ENCODE data around the gene WDR81.
"Not testable (repeated sequence)": the region's sequence is repeated elsewhere in the genome, so short reads cannot be mapped to it uniquely, and the experiment has no call there.

Gene WDR81

GRCh38 chr17:1724351-1724868 is at the start of gene WDR81:
Gene WDR81 (plus strand): TSS chr17:1724704. CDS start chr17:1724960, 256 bp downstream.
- peak; percentile 81 to 84 for DNase-seq

GRCh38 chr17:1676401-1676800 is 48.1 kb upstream of the WDR81 start:
- DNase-seq = no peak

- DNase-seq = no peak
Observed at GRCh38 chr17:1683459-1683858, 41.0 kb upstream of the WDR81 start.

GRCh38 chr17:1684378-1685189 is 39.9 kb upstream of the WDR81 start, which contains the start of gene PRPF8:
Gene PRPF8 (minus strand): TSS chr17:1684867. CDS start chr17:1684571, 296 bp downstream.
- DNase-seq = peak; percentile 98

- DNase-seq = no peak
Observed at GRCh38 chr17:1686086-1686485, 38.4 kb upstream of the WDR81 start.

GRCh38 chr17:1688405-1688804 is 36.1 kb upstream of the WDR81 start:
- DNase-seq = not testable (repeated sequence)

- no peak for DNase-seq
Observed at GRCh38 chr17:1690544-1691221, 33.8 kb upstream of the WDR81 start.

- no peak for DNase-seq
Observed at GRCh38 chr17:1693339-1693738, 31.2 kb upstream of the WDR81 start.

GRCh38 chr17:1695365-1695764 is 29.1 kb upstream of the WDR81 start:
- DNase-seq = no peak

- DNase-seq = no peak
Observed at GRCh38 chr17:1697681-1698080, 26.8 kb upstream of the WDR81 start.

GRCh38 chr17:1699891-1700290 is 24.6 kb upstream of the WDR81 start:
- not testable (repeated sequence) for DNase-seq

- DNase-seq = no peak
Observed at GRCh38 chr17:1703063-1703462, 21.4 kb upstream of the WDR81 start.

- no peak for DNase-seq
Observed at GRCh38 chr17:1705004-1705403, 19.5 kb upstream of the WDR81 start.

GRCh38 chr17:1707107-1707506 is 17.4 kb upstream of the WDR81 start:
- DNase-seq = no peak

GRCh38 chr17:1708791-1709346 is 15.6 kb upstream of the WDR81 start:
- not testable (repeated sequence) for DNase-seq

GRCh38 chr17:1709403-1709951 is 15.0 kb upstream of the WDR81 start:
- DNase-seq = no peak

- no peak for DNase-seq
Observed at GRCh38 chr17:1709971-1710806, 14.3 kb upstream of the WDR81 start, which contains the start of gene TLCD2. Gene TLCD2 (minus strand): TSS chr17:1710377. CDS start chr17:1710242, 135 bp downstream.

GRCh38 chr17:1710807-1711553 is 13.5 kb upstream of the WDR81 start:
- DNase-seq = no peak

GRCh38 chr17:1711804-1712203 is 12.7 kb upstream of the WDR81 start:
- DNase-seq = no peak

GRCh38 chr17:1712271-1712670 is 12.2 kb upstream of the WDR81 start:
- DNase-seq = no peak

- DNase-seq = no peak
Observed at GRCh38 chr17:1713160-1713877, 11.2 kb upstream of the WDR81 start.

Measured in stimulated activated CD4-positive, alpha-beta T cell treated with anti-CD3 and anti-CD28 coated beads, Interleukin-2, amount 100 ng/mL, for 48 hours (primary cell).